UCSD-AML1 (cell line): ENCODE measurements around the gene TMEM117.

ENCODE experiments used
- DNase-seq: peaks from one replicate; lab custom pipeline; 2025; ENCODE audit not compliant: unreplicated experiment; lab: John Stamatoyannopoulos, UW

TMEM117 gene

DNA sequence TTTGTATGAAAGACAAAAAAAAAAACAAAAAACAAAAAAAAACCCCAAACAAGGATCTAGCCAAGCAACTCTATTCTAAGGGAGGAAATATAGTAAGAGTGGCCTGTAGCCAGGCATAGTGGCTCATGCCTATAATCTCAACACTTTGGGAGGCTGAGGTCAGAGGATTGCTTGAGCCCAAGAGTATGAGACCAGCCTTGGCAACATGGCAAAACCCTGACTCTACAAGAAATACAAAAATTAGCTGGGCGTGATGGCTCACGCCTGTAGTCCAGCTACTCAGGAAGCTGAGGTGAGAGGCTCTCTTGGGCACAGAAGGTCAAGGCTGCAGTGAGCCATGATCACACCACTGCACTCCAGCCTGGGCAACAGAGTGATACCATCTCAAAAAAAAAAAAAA lies 47.9 kb downstream of the TMEM117 start:
- DNase-seq: no peak

DNA sequence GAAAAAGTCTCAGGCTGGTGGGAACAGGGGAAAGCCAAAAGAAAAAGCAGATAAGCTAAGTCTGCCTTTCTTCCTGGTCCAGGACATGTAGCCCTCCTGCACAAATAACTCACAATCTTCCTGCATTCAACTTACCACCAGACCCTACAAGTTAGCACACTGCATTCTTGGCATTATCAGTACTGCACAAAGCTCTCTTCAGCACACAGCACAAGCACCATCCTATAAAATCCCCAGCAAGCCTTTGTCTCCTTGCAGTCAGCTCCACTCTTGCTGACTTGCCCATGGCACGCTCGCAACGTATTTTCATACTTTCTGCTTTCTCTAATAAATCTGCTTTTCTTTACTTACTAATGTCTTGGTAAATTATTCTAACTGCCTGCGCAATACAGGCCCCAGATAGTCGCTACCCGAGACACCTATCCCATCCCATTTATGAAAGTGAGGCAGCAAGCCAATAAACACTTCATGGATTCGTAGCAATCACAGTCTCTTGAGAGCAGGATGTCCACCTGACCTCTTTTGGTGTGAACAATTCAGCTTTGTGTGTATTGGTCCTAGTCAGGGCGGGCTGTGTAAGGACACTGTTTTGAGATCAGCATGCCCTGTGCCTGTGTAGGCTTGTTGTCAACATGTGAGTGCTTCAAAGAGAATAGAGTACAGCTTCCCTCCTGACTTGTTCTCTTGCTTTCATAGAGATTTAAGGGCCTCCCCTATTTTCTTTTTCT lies 49.0 kb downstream of the TMEM117 start:
- no peak for DNase-seq

DNA sequence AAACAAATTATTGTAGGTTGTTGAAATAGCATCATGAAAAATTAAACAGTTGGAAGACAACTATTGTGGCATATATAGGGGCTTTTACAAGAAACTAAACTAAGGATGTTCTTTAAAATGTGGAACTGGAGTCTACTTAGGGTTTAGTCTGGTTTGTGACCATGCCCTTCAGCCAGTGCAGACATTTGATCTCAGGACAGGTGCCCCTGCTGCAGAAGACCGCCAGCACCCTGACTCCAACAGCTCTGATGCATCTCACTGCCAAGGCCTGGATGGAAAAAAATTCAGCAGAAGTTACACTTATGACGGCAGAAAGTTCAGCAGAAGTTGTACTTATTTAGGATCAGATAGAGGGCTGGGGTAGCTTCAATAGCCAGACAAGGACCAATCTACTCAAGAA lies 51.5 kb downstream of the TMEM117 start:
- no peak for DNase-seq

DNA sequence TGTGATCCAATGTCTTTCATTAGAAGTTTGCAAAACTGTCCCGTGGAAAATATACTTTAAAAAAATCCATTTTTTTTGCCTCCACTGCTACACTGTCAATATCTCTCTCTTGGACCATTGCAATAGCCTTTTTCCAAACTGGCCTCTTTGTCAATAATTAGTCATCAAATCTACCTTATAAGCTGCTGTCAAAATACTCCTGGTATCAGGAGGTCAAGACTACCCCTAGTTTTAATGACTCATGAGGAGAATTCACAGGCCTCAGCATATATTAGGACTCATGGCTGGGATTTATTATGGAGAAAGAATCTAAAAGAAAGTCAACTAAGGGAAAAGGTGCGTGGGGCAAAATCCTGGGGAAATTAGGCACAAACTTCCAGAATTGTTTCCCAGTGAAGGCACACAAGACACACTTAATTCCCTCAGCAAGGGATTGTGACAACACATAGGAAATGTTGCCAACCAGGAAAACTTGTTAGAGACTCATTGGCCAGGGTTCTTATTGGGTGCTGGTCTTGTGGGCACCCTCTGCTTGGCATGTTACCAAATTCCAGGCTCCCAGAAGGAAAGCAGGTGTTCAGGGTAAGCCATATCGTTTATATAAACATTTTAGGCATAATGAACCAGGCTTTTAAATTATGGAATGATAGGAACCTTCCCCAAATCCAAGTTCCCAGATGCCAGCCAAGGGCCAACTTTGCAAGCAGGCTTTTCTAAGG lies 56.1 kb downstream of the TMEM117 start:
- DNase-seq: no peak

DNA sequence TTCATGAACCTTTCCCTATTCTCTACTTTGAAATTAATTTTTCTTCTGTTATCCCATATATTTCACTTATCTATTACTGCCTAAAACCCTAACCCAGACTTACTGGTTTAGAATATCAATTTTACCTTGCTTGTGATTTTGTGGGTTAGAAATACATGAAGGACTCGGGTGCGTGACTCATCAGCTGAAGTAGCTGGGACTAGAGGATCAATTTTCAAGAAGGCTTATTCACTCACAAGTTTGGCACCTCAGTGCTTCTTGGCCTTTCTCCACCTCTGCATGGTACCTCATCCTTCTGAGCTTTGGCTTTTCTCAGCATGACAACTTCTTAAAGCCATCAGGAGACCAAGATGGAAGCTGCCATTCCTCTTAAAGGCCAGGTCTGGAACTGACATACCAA lies 57.8 kb downstream of the TMEM117 start:
- no peak for DNase-seq

DNA sequence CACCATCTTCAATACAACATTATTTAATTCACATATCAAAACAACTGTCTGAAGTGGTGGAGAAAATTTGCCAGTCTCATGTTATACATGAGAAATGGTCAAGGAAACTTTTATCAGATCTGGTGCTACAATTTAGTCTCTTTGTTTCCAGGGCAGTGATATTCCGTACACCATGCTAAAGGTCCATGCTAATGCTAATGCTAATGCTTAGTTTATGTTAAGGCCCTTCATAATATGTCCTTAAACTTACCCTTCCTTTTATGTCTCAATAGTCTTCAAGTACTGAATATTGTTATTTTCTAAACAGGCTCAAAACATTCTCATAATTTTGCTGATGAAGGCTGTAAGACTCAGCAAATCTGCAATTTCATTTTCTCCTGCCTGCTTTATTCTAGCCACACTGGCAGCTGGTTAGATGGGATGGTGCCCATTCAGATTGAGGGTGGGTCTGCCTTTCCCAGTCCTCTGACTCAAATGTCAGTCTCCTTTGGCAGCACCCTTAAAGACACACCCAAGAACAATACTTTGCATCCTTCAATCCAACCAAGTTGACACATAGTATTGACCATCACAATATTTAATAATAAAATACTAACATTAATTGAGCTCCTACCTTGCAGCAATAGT lies 59.8 kb downstream of the TMEM117 start:
- no peak for DNase-seq

DNA sequence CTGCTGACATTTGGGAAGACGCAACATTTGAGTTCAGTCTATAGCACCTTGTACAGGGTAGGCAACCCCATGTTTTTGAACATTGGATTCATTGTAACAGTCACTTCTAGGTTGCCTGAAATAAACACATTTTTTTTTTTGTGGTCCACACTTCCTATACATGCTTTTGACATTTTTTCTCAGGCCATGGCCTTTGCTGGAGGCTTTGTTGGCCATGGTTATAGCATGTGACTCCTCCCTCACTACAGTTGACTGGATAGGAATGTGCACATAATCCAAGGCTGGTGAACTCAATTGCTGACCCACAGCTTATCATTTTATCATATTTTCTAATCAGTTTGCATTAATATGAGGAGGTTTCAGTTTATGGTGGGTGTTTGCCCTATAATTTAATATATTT lies 60.6 kb downstream of the TMEM117 start:
- DNase-seq: no peak

DNA sequence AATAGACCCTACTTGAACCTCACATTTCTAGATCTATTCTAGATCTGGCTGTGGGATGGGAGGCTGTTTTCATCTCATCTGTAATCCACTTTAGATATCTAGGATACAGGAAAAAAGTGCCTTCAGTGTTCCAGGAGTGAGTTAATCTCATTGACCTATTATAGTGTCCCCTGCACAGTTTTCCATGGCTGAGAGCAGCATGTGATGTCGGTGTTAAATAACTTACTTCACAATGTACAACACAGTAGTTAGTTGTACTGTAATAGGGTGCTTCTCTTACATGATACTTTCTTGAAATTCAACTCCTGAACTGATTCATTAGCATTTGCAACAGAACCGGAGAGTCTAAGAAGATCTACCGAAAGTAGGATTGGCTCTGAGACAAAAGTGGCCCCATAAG lies 62.6 kb downstream of the TMEM117 start:
- no peak for DNase-seq

DNA sequence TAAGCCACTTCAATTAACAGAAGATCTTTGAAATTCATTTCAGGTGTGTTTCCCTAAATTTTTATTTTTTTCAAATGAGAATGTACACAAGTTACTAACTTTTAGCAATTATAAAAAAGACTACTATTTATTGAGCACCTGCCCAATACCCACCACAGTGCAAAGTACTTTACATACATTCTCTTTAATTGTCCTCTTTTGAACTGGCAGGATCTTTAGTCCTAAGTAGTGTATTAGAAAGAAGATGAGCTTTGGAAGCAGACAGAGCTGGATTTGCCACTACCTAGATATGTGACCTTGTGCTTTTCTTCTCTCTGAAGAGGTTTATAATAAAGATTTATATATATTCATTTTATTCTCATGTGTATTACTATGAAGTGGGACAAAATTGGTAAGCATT lies 63.7 kb downstream of the TMEM117 start:
- no peak for DNase-seq

DNA sequence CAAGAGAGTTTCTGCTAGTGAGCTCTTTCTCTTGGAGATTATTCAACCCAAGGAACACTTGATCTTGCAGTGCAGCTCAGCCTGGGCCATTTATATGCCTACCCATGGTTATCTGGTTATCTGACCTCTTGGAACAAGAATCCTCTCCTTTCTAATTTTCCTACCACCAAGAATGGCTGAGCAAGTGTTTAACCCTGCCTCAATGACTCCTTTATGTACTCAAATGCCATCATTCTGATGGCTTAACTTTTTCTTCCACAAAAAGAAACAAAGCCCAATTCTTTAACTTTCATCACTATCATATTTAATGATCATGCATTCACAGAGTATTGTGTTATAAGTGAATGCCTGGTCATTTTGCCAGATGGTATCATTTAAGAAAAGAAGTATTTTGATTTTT lies 67.8 kb downstream of the TMEM117 start:
- DNase-seq: no peak

DNA sequence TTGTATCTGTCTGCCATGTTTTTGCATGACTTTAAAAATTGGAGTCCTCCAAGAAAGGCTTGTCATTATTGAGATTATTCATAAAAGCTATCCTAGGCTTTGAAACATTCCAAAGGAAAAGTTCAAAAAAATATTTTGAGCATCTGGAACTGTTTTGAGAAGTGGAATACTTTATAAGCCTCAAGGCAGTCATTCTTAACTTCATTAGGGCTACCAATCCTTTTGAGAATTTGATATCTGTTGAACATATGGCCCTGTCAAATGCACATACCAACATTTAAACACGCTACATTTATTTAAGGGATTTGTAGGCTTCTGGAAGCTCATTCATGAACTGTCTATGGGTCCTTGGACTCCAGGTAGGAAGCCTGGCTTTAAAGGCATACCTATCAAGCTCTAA lies 77.0 kb downstream of the TMEM117 start:
- DNase-seq: no peak

DNA sequence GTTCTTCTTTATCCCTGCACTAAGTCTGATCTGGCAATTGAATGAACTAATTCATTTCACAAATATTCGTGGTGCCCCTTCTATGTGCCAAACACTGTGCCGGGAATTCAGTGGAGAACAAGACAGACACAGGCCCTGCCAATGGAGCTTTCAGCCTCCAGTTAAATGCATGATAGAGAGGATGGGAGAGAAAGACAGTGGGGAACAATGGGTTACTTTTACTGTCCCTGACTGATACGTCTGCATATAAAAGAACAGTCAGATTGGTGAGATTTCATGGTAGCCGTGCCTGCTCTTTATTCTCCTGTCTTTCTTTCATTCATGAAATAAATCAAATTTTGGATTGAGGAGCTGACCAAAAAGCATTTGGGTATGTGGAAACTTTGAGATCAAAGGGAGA lies 78.5 kb downstream of the TMEM117 start:
- no peak for DNase-seq

DNA sequence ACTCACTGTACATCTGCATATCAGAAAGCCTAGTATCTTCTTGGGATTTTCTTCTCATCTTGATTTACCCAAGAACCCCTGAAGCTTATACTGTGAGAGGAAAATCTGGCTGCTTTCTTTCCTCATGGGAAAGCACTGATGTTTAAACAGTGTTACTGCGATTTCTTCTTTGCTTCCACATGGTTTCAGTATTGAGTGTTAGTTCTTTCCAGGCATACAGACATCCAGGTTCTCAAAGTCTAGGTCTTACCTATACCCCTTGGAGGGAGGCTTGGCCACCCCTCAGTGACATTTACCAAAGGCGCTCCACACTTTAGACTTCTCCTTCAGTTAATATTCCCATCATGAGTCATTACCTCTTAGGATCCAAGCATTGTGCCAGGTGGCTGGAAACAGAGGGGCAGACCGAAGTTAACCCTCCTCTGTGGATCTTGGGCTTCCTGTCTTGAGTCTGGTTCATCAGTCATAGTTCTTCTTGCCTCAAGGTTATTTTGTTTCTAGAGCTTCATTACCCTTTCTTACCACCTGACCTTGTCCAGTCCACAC lies 79.1 kb downstream of the TMEM117 start:
- DNase-seq: no peak

DNA sequence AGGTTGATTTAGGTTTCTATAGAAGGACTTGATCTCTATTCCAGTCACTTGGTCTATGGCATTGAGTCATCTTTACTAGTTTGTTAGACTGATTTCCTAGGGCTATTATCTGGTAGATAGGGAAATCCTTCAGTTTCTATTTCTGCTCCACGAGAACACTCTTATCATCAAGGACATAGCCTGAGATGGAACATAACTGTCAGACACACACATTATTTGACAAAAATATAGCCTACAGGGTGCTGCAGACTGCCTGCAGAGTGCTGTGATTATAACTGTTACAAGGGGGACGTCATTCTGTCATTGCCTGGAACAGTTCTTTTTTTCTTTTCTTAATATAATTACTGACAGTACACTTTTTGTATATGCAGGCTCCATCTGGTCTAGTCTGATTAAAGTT lies 82.0 kb downstream of the TMEM117 start:
- DNase-seq: no peak

DNA sequence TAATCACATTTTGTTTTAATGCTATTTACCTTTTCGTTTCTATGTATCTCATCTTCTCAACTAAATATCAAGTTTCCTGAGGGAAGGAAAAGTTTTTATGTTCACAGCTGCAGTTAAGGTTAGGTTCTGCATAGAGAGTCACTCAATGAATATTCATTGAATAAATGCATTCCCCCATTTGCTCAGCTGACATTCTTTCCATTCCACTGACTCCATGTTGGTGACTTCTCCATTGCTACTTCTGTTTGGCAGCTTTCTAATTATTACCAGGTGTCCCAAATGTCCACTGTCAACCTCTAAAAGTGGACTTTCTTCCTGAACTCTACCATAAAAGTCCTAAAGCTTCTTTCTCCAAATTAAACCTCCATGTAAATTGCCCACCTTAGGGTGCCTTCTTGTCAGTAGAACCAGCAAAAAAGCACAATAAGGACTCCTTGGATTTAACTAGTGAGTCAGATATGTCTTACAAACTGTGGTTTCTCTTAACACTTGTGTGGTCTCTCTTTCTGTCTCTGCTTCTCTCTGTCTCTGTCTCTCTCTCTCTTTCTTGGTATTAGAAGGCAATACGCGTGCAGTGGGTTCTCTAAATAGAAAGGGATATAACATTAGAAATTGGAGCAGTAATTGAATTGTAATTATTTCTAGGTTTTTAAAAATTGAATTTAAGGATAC lies 85.9 kb downstream of the TMEM117 start:
- no peak for DNase-seq

DNA sequence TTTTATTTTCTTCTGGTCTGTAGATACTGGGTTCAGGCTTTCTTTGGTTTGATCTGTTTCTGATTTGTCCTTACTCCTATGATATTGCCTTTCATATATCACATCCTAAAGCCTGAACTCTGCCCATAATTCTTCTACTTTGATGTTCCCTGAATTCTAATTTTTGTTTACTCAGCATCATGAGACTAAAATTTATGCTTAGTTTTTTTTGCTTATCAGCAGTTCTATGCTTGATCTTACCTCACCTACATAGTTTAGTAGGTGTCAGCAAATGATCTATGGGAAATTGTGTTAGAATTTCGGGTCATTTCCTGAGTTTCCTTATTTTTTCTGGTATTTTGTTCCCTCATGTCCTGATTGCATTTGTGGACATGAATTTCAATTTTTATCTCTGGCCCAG lies 94.2 kb downstream of the TMEM117 start:
- DNase-seq: no peak

DNA sequence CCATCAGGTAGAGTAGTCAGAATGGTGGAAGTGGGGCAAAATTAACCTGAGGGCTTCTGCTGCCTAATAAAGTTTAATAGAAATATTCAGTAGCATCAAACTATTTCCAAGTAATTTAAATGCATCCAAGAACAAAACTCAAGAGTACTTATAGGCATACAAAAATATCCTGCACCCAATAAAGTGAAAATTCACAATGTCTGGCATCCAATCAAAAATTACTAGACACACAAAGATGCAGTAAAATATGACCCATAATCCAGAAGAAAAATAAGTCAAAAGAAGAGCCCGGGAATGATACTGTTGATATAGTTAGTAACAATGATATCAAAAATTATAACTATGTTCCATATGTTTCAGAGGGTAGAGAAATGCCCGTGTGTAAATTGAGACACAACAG lies 95.3 kb downstream of the TMEM117 start:
- DNase-seq: no peak

DNA sequence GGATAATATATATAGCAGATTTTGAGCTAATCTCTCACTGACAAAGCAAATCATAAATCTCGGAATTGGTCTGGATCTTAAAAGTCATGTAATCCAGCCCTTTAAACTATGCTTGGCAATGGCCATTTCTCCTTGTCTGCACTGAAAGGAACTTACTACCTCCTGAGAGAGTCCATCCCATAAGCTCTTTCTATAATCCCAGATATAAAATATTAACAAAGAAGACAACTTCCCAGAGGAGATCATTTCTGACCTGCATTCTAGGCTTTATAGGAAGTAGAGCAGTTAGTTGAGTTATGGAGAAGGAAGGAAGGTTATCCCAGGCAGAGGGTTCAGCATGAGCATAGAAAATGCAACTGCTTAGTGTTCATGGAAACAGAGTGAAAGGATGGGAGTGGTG lies 99.7 kb downstream of the TMEM117 start:
- no peak for DNase-seq

DNA sequence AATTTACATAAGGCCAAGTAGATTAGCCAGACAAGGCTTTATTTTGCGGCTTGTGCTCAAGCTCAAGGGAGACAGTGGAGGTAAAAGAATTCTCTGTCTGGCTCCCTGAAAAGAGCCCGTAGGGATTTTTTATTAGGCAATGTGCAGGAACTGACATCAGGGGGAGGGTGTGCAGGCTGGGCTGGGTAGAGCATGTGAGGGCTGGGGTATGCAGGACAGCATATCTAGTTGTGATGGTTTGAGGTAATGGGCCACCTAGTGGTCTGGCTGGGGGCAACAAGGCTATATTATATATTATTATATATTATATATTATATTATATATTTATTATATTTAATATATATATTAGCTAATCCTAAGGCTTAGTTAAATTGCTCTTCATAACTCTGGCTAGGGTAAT lies 102.1 kb downstream of the TMEM117 start:
- no peak for DNase-seq

DNA sequence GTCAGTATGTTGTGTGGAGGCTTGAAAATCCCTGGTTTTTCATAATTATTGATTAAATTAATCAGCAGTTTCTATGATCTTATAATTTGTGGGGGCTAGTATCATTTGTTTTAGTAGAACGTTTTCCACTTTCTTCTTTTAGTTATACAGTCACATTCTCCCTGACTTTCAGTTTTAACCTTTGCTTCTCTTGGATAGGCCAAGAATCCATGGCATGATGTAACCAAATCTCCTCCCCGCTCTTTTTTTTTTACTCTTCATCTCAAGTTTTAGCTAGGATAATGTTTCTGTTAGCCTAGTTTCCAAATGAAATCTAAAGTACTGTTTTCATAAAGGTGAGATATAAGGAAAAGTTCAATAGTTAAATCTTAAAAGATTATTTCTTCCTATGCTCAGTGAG lies 106.5 kb downstream of the TMEM117 start:
- no peak for DNase-seq

DNA sequence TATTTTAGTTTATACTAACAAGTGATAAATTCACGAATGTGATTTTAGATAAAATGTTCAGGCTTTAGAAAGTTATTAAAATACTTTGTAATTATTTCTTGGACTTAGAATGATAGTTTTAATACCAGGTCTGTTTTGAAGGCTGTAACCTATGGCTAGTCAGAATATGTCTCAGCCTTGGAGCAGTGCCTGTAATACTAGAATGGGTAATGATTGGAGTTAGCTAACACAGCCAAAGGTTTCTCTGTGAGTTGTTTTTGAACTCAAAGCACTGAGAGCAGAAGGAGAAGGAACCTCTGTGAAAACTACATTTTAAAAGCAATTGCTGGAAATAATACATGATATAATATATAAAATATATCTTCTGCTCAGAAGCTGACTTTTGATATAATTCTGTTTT lies 110.1 kb downstream of the TMEM117 start:
- no peak for DNase-seq

DNA sequence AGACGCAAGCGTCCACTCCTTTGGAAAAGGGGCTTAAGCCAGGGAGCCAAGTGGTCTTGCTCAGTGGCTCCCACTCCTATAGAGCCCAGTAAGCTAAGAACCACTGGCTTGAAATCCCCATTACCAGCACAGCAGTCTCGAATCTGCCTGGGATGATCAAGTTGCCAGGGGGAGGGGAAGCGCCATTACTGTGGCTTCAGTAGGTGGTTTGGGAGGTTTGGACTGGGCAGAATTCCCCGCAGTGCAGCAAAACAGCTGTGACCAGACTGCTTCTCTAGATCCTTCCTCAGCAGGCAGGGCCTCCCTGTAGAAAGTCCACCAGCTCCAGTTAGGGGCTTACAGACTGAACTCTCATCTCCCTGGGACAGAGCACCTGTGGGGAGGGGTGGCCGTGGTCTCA lies 115.4 kb downstream of the TMEM117 start:
- DNase-seq: no peak
